ENCODE data around the gene CHIA.

CHIA gene

GRCh38 chr1:111361761-111362160 lies 71.1 kb downstream of the CHIA start:
- H3K79me2 ChIP-seq (ENCODE audit: control insufficient read depth, low read length), result no peaks in the 10 kb centered on the region
- TF ChIP-seq EZH2phosphoT487 (IDR thresholded peaks at IDR 0.05; ENCODE audit: borderline replicate concordance, low read length), result no peak
- TF ChIP-seq CTCF (IDR thresholded peaks at IDR 0.05; ENCODE audit: low read depth, low read length, poor library complexity, severe bottlenecking), result no peak
- no peaks in the 10 kb centered on the region for H3K9me2 ChIP-seq (replicated peaks; ENCODE audit: control insufficient read depth, low read length)
- H3K4me2 ChIP-seq (ENCODE audit: low read length), result no peak overlapping the region
- no peaks in the 10 kb centered on the region for H3K4me1 ChIP-seq (ENCODE audit: control insufficient read depth, low read length)
- H3K36me3 ChIP-seq (ENCODE audit: control insufficient read depth, low read length), result no peaks in the 10 kb centered on the region
- no peak overlapping the region for H3K4me3 ChIP-seq (ENCODE audit: low read length)
- H3K27me3 ChIP-seq (ENCODE audit: control insufficient read depth, low read length), result peaks cover 17% of the 10 kb centered on the region
- no peaks in the 10 kb centered on the region for H3K9me3 ChIP-seq (ENCODE audit: control insufficient read depth, insufficient read depth, low read length)
- H4K20me1 ChIP-seq (ENCODE audit: control insufficient read depth, insufficient read depth, low read depth, low read length), result no peaks in the 10 kb centered on the region
- H3K27ac ChIP-seq (ENCODE audit: low read depth, low read length), result no peak overlapping the region
- no peaks in the 10 kb centered on the region for H3F3A ChIP-seq (ENCODE audit: control insufficient read depth, insufficient read depth)

- Histone ChIP-seq H3K9me2 (replicated peaks; ENCODE audit: control insufficient read depth, low read length) (no peaks in the 10 kb centered on the region), H3K27me3 (ENCODE audit: control insufficient read depth, low read length) (peaks cover 36% of the 10 kb centered on the region), H3K4me2 (ENCODE audit: low read length) (no peak overlapping the region), H3F3A (ENCODE audit: control insufficient read depth, insufficient read depth) (no peaks in the 10 kb centered on the region), H3K4me1 (ENCODE audit: control insufficient read depth, low read length) (no peaks in the 10 kb centered on the region), H3K9me3 (ENCODE audit: control insufficient read depth, insufficient read depth, low read length) (no peaks in the 10 kb centered on the region), H3K36me3 (ENCODE audit: control insufficient read depth, low read length) (no peaks in the 10 kb centered on the region), H3K4me3 (ENCODE audit: low read length) (no peak overlapping the region), H3K27ac (ENCODE audit: low read depth, low read length) (no peak overlapping the region), H4K20me1 (ENCODE audit: control insufficient read depth, insufficient read depth, low read depth, low read length) (no peaks in the 10 kb centered on the region), H3K79me2 (ENCODE audit: control insufficient read depth, low read length) (no peaks in the 10 kb centered on the region)
- no peak for TF ChIP-seq EZH2phosphoT487 (IDR thresholded peaks at IDR 0.05; ENCODE audit: borderline replicate concordance, low read length)
- TF ChIP-seq CTCF (IDR thresholded peaks at IDR 0.05; ENCODE audit: low read depth, low read length, poor library complexity, severe bottlenecking), result no peak
Measured at GRCh38 chr1:111364690-111365089, 74.0 kb downstream of the CHIA start.

- H3K4me1 ChIP-seq (ENCODE audit: control insufficient read depth, low read length), result no peaks in the 10 kb centered on the region
- no peak overlapping the region for H3K27ac ChIP-seq (ENCODE audit: low read depth, low read length)
- no peaks in the 10 kb centered on the region for H3F3A ChIP-seq (ENCODE audit: control insufficient read depth, insufficient read depth)
- H3K36me3 ChIP-seq (ENCODE audit: control insufficient read depth, low read length), result no peaks in the 10 kb centered on the region
- H3K4me3 ChIP-seq (ENCODE audit: low read length), result no peak overlapping the region
- no peak overlapping the region for H3K4me2 ChIP-seq (ENCODE audit: low read length)
- H4K20me1 ChIP-seq (ENCODE audit: control insufficient read depth, insufficient read depth, low read depth, low read length), result no peaks in the 10 kb centered on the region
- no peaks in the 10 kb centered on the region for H3K79me2 ChIP-seq (ENCODE audit: control insufficient read depth, low read length)
- TF ChIP-seq CTCF (IDR thresholded peaks at IDR 0.05; ENCODE audit: low read depth, low read length, poor library complexity, severe bottlenecking) (no peak), EZH2phosphoT487 (IDR thresholded peaks at IDR 0.05; ENCODE audit: borderline replicate concordance, low read length) (no peak)
- H3K9me3 ChIP-seq (ENCODE audit: control insufficient read depth, insufficient read depth, low read length), result no peaks in the 10 kb centered on the region
- peaks cover 38% of the 10 kb centered on the region for H3K27me3 ChIP-seq (ENCODE audit: control insufficient read depth, low read length)
- H3K9me2 ChIP-seq (replicated peaks; ENCODE audit: control insufficient read depth, low read length), result no peaks in the 10 kb centered on the region
Measured at GRCh38 chr1:111366256-111366655, 75.6 kb downstream of the CHIA start.

GRCh38 chr1:111369177-111369576 lies 78.5 kb downstream of the CHIA start:
- Histone ChIP-seq H3K4me1 (ENCODE audit: control insufficient read depth, low read length) (no peaks in the 10 kb centered on the region), H3F3A (ENCODE audit: control insufficient read depth, insufficient read depth) (no peaks in the 10 kb centered on the region), H3K27me3 (ENCODE audit: control insufficient read depth, low read length) (peaks cover 36% of the 10 kb centered on the region)

More at GRCh38 chr1:111369177-111369576, 78.5 kb downstream of the CHIA start:
- H3K4me2 ChIP-seq (ENCODE audit: low read length), result no peak overlapping the region
- H4K20me1 ChIP-seq (ENCODE audit: control insufficient read depth, insufficient read depth, low read depth, low read length), result no peaks in the 10 kb centered on the region
- H3K79me2 ChIP-seq (ENCODE audit: control insufficient read depth, low read length), result no peaks in the 10 kb centered on the region
- no peak overlapping the region for H3K27ac ChIP-seq (ENCODE audit: low read depth, low read length)
- no peaks in the 10 kb centered on the region for H3K9me2 ChIP-seq (replicated peaks; ENCODE audit: control insufficient read depth, low read length)
- no peaks in the 10 kb centered on the region for H3K9me3 ChIP-seq (ENCODE audit: control insufficient read depth, insufficient read depth, low read length)
- no peak overlapping the region for H3K4me3 ChIP-seq (ENCODE audit: low read length)
- no peaks in the 10 kb centered on the region for H3K36me3 ChIP-seq (ENCODE audit: control insufficient read depth, low read length)
- TF ChIP-seq CTCF (IDR thresholded peaks at IDR 0.05; ENCODE audit: low read depth, low read length, poor library complexity, severe bottlenecking) (no peak), EZH2phosphoT487 (IDR thresholded peaks at IDR 0.05; ENCODE audit: borderline replicate concordance, low read length) (no peak)

All from DOHH2 (cell line).